Measurements from ENCODE around the gene TMEM131.
"Not testable (repeated sequence)": the region's sequence is repeated elsewhere in the genome, so short reads cannot be mapped to it uniquely, and the experiment has no call there.

TMEM131 gene, protein sequence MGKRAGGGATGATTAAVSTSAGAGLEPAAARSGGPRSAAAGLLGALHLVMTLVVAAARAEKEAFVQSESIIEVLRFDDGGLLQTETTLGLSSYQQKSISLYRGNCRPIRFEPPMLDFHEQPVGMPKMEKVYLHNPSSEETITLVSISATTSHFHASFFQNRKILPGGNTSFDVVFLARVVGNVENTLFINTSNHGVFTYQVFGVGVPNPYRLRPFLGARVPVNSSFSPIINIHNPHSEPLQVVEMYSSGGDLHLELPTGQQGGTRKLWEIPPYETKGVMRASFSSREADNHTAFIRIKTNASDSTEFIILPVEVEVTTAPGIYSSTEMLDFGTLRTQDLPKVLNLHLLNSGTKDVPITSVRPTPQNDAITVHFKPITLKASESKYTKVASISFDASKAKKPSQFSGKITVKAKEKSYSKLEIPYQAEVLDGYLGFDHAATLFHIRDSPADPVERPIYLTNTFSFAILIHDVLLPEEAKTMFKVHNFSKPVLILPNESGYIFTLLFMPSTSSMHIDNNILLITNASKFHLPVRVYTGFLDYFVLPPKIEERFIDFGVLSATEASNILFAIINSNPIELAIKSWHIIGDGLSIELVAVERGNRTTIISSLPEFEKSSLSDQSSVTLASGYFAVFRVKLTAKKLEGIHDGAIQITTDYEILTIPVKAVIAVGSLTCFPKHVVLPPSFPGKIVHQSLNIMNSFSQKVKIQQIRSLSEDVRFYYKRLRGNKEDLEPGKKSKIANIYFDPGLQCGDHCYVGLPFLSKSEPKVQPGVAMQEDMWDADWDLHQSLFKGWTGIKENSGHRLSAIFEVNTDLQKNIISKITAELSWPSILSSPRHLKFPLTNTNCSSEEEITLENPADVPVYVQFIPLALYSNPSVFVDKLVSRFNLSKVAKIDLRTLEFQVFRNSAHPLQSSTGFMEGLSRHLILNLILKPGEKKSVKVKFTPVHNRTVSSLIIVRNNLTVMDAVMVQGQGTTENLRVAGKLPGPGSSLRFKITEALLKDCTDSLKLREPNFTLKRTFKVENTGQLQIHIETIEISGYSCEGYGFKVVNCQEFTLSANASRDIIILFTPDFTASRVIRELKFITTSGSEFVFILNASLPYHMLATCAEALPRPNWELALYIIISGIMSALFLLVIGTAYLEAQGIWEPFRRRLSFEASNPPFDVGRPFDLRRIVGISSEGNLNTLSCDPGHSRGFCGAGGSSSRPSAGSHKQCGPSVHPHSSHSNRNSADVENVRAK (N-terminal part only)

DNA sequence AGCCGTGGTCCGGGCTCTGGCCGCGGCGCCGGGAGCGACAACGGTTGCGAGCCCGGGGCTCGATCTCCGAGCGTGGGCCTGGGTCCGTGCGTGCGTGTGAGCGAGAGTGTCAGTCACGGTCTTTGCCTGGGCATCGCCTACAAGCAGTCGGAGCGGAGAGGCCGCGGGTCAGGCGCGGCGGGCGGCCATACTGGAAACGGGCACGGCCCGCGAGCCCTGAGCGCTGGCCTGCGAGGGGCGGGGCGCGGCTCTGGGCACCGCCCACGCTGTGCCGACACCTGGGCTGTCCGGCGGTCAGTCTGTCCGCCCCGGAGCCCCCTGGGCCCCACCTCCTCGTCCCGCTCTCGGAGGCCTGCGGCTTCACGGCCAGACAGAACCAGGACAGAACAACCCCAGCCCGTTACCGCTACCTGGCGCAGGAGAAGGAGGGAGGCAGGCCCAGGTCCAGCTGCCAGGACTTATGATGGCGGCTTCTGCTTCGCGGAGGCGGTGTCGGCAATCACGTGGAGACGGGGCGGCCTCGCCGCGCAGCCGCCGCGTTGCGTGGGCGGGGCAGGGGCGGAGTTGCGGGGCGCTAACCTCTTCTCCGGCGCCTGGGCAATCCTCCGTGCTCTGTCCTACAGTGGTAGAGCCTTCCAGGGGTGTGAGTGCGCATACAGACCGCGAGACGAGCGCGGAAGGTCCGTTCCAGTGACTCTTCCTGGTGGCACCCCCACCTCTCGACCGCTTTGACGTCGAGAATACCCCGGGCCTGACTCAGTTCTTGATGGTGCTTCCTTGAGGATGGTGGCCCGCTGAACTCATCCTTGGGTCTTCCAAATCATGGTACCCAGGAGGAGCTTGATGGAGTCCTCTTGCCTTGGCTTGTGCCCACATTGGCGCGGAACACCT, at the start of gene TMEM131:
TSS of gene TMEM131 (minus strand) at position 215 of the 891 bp plus-strand sequence. CDS start 286 bp downstream, outside the sequence.
- DNase-seq (ENCODE audit: low read depth in 2 of 2), result peak; percentile 95

DNA sequence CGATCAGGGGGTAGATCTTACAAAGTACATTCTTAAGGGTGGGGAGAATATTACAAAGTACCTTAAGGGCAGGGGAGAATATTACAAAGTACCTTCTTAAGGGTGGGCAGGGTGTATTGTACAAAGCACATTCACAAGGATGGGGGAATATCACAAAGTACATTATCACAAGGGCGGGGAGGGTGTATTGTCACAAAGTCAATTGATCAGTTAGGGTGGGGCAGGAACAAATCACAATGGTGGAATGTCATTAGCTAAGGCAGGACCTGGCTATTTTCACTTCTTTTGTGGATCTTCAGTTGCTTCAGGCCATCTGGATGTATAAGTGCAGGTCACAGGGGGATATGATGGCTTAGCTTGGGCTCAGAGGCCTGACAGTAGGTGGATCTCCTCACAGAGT, 49.0 kb upstream of the TMEM131 start:
- not testable (repeated sequence) for DNase-seq (ENCODE audit: low read depth in 2 of 2)

DNA sequence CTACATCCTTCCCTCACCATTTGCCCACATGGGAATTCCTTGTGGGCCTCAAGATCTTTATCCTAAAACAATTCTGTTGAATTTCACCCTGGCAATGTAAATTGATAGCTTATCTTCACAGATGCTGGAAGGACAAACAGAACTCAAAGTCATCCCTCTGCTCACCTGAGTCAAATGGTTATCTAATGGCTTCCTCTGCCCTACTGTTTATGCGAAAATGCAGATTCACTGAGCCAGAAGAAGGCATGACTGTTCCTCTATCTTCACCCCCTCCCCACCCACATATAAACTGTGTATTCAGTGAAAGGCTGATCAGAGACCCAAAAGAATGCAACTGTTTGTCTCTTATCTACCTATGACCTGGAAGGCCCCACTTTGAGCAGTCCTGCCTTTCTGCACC, 47.4 kb upstream of the TMEM131 start:
- no peak for DNase-seq (ENCODE audit: low read depth in 2 of 2)

DNA sequence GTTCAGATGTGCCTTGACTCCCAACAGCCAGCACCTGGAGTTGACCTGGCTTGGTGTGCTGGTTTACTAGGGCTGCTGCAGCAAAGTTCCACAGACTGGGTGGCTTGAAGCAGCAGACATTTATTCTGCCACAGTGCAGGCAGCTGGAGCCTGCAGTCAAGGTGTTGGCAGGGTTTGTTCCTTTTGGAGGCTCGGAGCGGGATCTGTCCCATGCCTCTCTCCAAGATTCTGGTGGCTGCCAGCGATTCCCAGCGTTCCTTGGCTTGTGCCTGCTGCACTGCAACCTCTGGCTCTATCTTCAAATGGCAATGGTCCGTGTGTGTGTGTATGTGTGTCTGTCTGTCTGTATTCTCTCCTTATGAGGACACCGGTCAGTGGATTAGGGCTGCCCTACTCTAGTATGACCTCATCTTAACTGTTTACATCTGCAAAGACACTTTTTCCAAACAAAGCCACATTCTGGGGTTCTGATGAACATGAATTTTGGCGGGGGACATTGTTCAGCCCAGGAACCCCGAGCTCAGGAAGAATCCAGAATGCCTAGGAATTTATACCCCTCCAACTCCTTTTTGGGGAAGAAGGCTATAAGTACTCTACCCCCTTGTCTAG, 44.7 kb upstream of the TMEM131 start:
- DNase-seq (ENCODE audit: low read depth in 2 of 2), result no peak

DNA sequence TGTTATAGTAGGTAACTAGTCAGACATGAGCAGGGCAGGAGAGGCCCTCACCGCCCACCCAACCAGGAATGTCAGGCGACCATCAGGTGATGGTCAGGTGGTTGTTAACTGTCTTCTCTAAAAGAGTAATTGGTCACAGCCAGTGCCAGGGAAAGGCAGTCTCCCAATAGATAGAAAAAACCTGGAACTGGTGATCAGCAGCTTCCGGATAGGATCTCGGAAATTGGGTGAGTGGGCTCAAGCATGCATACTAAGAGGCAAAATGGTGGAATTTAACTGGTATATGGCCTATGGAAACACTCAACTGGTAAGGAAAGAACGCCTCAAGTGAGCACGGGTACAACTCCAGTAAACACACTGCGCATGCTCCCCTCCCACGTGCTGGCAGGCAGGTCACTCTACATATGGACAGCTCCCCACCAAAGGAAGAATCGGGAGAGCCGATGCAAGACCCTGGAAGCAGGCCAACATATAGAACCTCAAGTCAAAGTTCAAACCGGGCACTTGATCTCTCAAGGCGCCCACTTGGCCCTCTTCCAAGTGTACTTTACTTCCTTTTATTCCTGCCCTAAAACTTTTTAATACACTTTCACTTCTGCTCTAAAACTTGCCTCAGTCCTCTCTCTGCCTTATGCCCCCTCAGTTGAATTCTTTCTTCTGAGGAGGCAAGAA, 43.5 kb upstream of the TMEM131 start:
- DNase-seq (ENCODE audit: low read depth in 2 of 2), result no peak

DNA sequence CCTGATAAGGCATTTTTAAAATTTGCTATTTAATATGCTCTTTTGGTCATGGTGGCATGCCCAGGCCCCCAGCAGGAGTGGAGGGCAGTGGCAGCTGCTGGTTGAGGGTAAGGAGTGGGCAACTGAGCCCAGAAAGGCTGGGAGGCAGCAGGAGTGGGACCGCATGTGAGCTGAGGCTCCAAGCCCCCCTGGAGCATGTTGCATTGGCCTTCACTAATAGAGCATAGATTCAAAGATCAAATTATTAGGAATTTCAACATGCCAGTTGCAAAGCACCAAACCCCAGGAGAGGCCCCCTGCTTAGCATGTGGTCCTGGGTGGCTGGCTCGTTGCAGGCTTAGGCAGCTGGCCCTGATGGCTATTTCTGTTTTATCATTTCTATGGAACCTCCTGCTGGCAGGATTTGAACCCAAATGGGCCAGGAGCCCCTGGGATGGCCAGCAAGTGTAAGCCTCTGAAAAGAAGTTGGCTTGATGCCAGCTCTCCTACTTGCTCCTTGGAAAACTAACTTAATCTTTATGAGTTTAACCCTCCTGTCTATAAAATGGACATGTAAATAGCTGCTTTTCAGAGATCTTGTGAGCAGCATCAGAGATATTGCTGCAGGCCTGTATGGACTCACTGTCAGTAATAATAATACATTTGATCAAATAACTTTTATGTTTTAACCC, 42.1 kb upstream of the TMEM131 start:
- DNase-seq (ENCODE audit: low read depth in 2 of 2), result no peak

DNA sequence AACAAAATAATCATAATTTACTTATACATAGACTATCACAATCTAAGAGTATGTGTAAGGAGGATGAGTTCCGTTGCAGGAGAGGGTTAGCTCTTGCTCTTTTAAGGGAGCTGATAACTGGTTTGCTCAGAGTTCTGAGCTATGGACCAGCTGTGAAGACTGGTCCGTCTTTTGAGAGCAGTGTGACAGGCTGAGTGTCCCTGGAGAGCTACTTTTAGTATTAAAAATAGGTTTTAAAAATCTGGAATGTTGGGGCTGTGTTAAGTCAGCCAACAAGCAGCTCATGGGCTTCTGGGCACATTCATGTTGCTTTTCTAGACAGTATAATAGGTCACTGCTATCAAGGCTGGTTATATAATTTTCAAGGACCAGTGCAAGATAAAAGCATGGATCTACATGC, 41.5 kb upstream of the TMEM131 start:
- DNase-seq (ENCODE audit: low read depth in 2 of 2), result no peak

DNA sequence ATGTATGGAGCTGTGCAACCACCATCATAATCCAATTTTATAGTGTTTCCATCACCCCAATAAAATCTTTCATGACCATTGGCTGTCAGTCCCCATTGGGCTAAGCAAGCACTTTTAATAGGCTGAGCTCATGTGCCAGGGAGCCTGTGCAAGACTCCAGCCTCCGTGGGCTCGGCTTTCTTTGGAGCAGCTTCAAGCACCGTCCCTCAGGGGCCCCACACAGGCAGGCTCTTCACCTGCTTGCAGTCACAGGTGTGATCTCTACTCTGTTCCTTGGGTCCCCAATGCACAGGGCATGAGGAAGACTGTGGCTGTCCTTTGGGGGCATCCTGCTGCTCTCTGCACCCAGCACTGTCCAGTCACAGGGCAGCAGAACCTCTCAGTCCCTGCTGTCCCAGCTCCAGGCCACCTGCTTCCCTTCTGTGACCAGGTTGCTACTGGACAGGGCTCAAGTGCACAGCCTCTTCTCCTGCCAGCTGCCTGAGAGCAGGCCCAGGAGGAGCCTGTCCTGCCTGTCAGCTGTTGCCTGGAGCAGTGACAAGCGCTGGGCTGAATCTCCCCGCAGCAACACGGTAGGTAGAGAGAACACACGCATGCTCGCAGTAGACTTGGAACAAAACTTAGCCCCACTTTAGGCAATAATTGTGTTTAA, 40.7 kb upstream of the TMEM131 start:
- DNase-seq (ENCODE audit: low read depth in 2 of 2), result no peak

DNA sequence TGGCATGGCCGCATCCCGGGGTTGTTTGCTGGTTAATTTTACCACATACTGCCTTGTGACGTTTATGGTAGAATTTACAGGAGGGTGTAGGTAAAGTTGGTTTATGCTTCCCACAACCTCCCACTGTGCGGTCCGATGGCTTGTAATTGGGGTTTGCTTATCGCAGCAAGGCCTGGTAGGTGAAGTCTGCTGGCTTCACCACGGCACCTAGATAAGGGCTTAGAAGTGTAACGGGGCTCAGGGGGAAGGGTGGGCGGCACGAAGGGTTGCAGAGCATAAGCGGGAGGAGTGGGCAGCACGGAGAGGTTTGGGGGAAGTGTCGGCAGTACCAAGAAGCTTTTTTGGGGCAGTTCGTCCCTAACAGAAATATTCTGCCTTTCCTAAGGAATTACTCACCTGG, 39.0 kb upstream of the TMEM131 start:
- no peak for DNase-seq (ENCODE audit: low read depth in 2 of 2)

DNA sequence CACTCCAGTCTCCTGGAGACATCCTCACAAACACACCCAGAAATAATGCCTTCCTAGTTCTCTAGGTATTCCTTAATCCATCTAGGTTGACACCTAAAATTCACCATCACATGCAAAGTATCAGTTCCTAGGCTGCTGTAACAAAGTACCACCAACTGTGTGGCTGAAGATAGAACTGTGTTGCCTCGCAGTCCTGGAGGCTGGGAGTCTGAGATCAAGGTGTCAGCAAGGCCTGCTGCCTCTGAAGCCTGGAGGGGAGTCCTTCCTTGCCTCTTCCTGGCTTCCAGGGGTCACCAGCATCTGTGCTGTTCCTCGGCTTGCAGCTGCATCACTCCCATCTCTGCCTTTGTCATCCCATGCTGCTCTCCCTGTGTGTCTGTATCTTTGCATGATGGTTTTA, 36.3 kb upstream of the TMEM131 start:
- no peak for DNase-seq (ENCODE audit: low read depth in 2 of 2)

DNA sequence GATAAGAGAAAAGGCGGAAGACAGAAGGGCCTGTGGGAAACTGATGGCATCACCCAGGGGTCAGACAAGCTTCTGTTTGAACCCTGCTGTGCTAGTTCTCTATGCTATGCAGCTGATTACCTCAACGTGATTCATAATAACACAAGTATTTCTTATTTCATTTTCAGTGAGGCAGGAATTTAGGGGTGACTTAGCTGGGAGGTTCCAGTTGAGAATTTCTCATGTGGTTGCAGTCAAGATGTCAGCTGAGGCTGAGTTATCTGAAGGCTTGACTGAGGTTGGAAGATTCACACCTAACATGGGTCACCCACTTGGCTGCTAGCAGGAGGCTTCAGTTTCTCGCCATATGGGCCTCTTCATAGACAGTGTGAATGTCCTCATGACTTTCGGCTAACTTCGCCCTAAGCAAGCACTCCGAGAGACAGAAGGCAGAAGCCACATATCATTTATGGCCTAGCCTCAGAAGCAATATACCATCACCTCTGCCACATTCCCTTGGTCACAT, 34.0 kb upstream of the TMEM131 start:
- no peak for DNase-seq (ENCODE audit: low read depth in 2 of 2)

DNA sequence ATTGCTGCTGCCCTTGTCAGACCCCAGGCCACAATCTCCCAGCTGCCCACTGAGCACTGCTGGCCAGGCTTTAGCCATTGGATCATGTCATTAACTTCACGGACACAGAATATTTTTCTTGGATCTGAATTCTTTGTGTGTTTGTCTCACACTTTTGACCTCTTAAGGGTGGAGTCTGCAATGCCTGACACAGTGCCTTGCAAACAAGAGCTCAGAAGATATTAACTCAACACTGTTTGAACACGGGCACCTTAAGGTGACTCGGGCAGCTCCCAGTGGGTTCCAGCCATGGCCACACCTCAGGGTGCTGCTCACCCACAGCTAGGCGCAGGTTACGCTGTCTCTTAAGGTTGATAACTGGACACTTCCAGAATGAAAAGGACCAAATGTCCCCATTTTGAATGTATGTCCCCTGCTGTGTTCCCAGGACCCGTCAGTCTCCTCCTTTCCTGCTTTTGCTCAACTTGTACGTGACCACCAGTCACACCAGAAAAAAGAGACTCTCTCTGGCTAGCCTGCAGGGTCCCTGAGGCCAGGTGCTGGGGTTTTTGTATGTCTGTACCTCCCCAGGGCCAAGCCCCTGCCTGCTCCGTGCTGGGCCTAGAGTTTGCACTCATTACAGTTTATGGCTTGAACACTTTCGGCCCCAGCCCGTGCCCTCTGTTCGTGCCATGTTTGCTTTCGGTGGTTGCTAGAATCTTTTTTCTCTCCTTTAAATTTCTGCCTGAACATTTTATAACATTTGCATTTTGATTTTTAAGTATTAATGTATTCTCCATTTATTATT, 33.4 kb upstream of the TMEM131 start:
- no peak for DNase-seq (ENCODE audit: low read depth in 2 of 2)

DNA sequence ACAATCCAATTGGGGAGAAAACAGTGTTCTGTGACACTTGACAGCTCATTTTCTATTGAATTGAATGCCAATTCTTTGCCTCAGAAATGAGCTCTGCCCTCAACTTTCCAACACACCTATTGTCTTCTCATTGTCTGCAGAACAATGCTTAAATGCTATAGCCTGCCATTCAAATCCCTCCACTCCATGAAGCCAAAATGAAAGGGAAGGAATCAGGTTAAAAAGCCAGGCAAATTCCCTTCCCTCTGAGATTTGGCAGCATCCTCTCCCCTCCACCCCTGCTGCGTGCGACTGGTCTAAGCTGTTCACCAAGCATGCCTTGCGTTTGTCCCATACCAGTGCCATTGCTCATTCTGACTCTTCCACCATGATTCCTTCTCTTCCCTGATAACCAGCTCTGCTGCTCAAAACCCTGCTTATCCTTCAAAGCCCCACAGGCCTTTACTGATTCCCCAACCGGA, 32.4 kb upstream of the TMEM131 start:
- no peak for DNase-seq (ENCODE audit: low read depth in 2 of 2)

DNA sequence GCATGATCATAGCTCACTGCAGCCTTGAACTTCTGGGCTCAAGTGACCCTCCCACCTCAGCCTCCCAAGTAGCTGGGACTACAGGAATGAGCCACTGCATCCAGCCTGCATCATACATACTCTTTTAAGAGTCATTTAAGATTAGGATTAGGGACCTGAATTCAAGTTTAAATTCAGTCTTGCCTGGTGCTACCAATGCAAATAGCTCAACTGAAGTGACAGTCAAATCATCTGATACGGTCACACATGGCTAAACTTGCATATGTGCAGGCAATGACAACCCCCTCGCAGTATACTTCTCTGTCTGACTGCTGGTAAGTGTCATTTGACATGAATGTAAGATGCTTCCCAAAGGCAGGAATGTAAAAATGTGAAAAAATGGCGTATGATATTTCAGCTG, 31.8 kb upstream of the TMEM131 start:
- DNase-seq (ENCODE audit: low read depth in 2 of 2), result no peak

DNA sequence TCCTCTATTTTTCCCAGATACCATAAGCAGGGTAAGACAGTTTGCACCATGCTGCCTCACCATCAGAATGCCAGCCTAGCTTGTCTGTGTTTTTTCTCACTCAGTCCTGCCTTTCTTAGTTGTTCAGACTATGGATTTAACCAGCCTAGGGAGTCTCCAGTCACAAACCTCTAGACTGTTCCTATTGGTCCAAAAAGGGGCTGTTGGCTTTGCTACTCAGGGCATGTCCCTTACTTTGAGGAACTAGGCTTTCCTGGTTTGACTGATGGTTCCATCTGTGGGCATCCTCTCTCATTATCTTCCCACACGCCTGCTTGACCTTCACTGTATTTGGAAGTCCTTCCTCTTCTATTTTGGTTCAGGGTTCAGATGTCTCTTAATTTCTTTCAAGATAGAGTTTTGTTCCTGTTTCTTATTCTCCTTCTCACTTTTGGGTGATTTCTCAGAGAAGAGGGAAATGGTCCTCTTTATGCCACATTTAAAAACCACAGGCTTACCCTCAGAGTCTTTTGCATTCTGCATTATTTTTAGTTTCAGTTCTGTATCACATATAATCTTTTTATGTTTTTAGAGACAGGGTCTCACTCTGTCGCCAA, 31.3 kb upstream of the TMEM131 start:
- DNase-seq (ENCODE audit: low read depth in 2 of 2), result no peak

DNA sequence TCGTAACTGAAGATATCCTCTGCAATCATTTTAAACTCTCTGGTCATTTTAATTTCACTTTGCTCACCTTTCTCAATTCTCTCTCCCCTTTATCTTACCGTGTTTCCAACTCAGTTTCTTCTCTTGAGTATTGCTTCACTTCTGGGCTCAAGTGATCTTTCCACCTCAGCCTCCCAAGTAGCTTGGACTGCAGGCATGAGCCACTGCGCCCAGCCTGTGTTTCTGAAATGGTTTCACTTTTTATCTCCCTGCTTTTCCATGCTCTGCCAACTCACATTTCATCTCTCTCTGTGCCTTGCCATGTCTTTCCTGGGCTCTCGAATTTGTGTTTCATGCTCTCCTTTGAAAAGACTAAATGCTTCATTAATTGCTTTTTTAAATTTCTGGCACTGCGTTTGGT, 30.5 kb upstream of the TMEM131 start:
- DNase-seq (ENCODE audit: low read depth in 2 of 2), result no peak

DNA sequence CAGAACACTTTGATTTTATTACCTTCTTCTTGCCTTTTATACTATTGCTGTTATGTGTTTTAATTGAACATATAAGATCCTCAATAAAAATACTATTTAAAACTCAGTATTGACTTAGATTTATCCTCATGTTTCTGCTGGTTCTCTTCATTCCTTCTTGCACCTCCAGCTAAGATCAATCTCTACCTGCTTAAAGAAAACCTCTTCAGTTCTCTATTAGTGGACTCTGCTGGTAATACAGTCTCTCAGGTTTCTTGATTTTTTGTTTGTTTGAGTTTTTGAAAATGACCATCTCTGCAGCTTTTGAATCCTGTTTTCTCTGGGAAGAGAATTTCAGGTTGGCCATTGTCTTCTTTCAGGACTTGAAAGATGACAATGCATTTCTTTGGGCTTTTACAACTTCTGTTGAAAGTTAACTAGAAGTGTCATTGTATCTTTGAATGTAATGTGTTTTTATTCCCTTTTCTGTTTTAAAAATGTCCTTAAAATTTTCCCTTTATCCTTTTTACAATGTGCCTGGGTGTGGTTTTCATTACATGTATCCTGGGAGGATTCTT, 29.8 kb upstream of the TMEM131 start:
- no peak for DNase-seq (ENCODE audit: low read depth in 2 of 2)

Measured in activated CD4-positive, alpha-beta T cell treated with anti-CD3 and anti-CD28 coated beads for 24 hours (primary cell).